ENCODE data around the gene NKX2-3.

The NKX2-3 gene

GRCh38 chr10:99558708-99559107 is 26.0 kb downstream of the NKX2-3 start:
- H3K36me3 ChIP-seq (ENCODE audit: control insufficient read depth in 5 of 5, insufficient read depth in 5 of 5, low read length in 5 of 5), result no peaks in the 10 kb centered on the region
- no peaks in the 10 kb centered on the region for H3K9me3 ChIP-seq (ENCODE audit: control insufficient read depth in 5 of 5, low read length in 5 of 5)
- H3K9ac ChIP-seq (ENCODE audit: low read length in 5 of 5), result no peak overlapping the region
- no peaks in the 10 kb centered on the region for H3K4me1 ChIP-seq (ENCODE audit: control insufficient read depth in 5 of 5, insufficient read depth in 5 of 5, low read length in 5 of 5)
- peaks cover 4 to 19% (median 16%) of the 10 kb centered on the region in 5 donors for H3K27me3 ChIP-seq (ENCODE audit: control insufficient read depth in 5 of 5, insufficient read depth in 4 of 5, low read length in 5 of 5)
- H3K4me3 ChIP-seq (ENCODE audit: low read depth in 1 of 5, low read length in 5 of 5), result no peak overlapping the region
- H3K27ac ChIP-seq (ENCODE audit: low read depth, low read length), result no peak overlapping the region

- Histone ChIP-seq H3K9me3 (ENCODE audit: control insufficient read depth in 5 of 5, low read length in 5 of 5) (no peaks in the 10 kb centered on the region), H3K4me3 (ENCODE audit: low read depth in 1 of 5, low read length in 5 of 5) (no peak overlapping the region), H3K27me3 (ENCODE audit: control insufficient read depth in 5 of 5, insufficient read depth in 4 of 5, low read length in 5 of 5) (peaks cover 0 to 9% (median 3%) of the 10 kb centered on the region in 5 donors), H3K9ac (ENCODE audit: low read length in 5 of 5) (no peak overlapping the region), H3K27ac (ENCODE audit: low read depth, low read length) (no peak overlapping the region), H3K36me3 (ENCODE audit: control insufficient read depth in 5 of 5, insufficient read depth in 5 of 5, low read length in 5 of 5) (no peaks in the 10 kb centered on the region), H3K4me1 (ENCODE audit: control insufficient read depth in 5 of 5, insufficient read depth in 5 of 5, low read length in 5 of 5) (no peaks in the 10 kb centered on the region)
Measured at GRCh38 chr10:99560277-99561126, 27.8 kb downstream of the NKX2-3 start.

- Histone ChIP-seq H3K9me3 (ENCODE audit: control insufficient read depth in 5 of 5, low read length in 5 of 5) (no peaks in the 10 kb centered on the region), H3K9ac (ENCODE audit: low read length in 5 of 5) (no peak overlapping the region), H3K4me3 (ENCODE audit: low read depth in 1 of 5, low read length in 5 of 5) (no peak overlapping the region), H3K36me3 (ENCODE audit: control insufficient read depth in 5 of 5, insufficient read depth in 5 of 5, low read length in 5 of 5) (no peaks in the 10 kb centered on the region), H3K27ac (ENCODE audit: low read depth, low read length) (no peak overlapping the region), H3K4me1 (ENCODE audit: control insufficient read depth in 5 of 5, insufficient read depth in 5 of 5, low read length in 5 of 5) (no peaks in the 10 kb centered on the region), H3K27me3 (ENCODE audit: control insufficient read depth in 5 of 5, insufficient read depth in 4 of 5, low read length in 5 of 5) (peaks cover 0 to 5% (median 4%) of the 10 kb centered on the region in 5 donors)
Measured at GRCh38 chr10:99562631-99563030, 29.9 kb downstream of the NKX2-3 start.

- Histone ChIP-seq H3K27ac (ENCODE audit: low read depth, low read length) (no peak overlapping the region), H3K27me3 (ENCODE audit: control insufficient read depth in 5 of 5, insufficient read depth in 4 of 5, low read length in 5 of 5) (peaks cover 0 to 6% (median 0%) of the 10 kb centered on the region in 5 donors), H3K9ac (ENCODE audit: low read length in 5 of 5) (no peak overlapping the region), H3K9me3 (ENCODE audit: control insufficient read depth in 5 of 5, low read length in 5 of 5) (no peaks in the 10 kb centered on the region), H3K4me1 (ENCODE audit: control insufficient read depth in 5 of 5, insufficient read depth in 5 of 5, low read length in 5 of 5) (no peaks in the 10 kb centered on the region), H3K36me3 (ENCODE audit: control insufficient read depth in 5 of 5, insufficient read depth in 5 of 5, low read length in 5 of 5) (no peaks in the 10 kb centered on the region), H3K4me3 (ENCODE audit: low read depth in 1 of 5, low read length in 5 of 5) (no peak overlapping the region)
Measured at GRCh38 chr10:99564361-99564760, 31.6 kb downstream of the NKX2-3 start.

GRCh38 chr10:99565166-99565565 is 32.4 kb downstream of the NKX2-3 start:
- no peaks in the 10 kb centered on the region for H3K4me1 ChIP-seq (ENCODE audit: control insufficient read depth in 5 of 5, insufficient read depth in 5 of 5, low read length in 5 of 5)
- H3K4me3 ChIP-seq (ENCODE audit: low read depth in 1 of 5, low read length in 5 of 5), result no peak overlapping the region
- peaks cover 0 to 7% (median 0%) of the 10 kb centered on the region in 5 donors for H3K27me3 ChIP-seq (ENCODE audit: control insufficient read depth in 5 of 5, insufficient read depth in 4 of 5, low read length in 5 of 5)
- H3K9me3 ChIP-seq (ENCODE audit: control insufficient read depth in 5 of 5, low read length in 5 of 5), result no peaks in the 10 kb centered on the region
- H3K27ac ChIP-seq (ENCODE audit: low read depth, low read length), result no peak overlapping the region
- no peak overlapping the region for H3K9ac ChIP-seq (ENCODE audit: low read length in 5 of 5)
- H3K36me3 ChIP-seq (ENCODE audit: control insufficient read depth in 5 of 5, insufficient read depth in 5 of 5, low read length in 5 of 5), result no peaks in the 10 kb centered on the region

- Histone ChIP-seq H3K9ac (ENCODE audit: low read length in 5 of 5) (no peak overlapping the region), H3K9me3 (ENCODE audit: control insufficient read depth in 5 of 5, low read length in 5 of 5) (no peaks in the 10 kb centered on the region), H3K27ac (ENCODE audit: low read depth, low read length) (no peak overlapping the region), H3K27me3 (ENCODE audit: control insufficient read depth in 5 of 5, insufficient read depth in 4 of 5, low read length in 5 of 5) (peaks cover 0 to 7% (median 5%) of the 10 kb centered on the region in 5 donors), H3K36me3 (ENCODE audit: control insufficient read depth in 5 of 5, insufficient read depth in 5 of 5, low read length in 5 of 5) (no peaks in the 10 kb centered on the region), H3K4me3 (ENCODE audit: low read depth in 1 of 5, low read length in 5 of 5) (no peak overlapping the region), H3K4me1 (ENCODE audit: control insufficient read depth in 5 of 5, insufficient read depth in 5 of 5, low read length in 5 of 5) (no peaks in the 10 kb centered on the region)
Measured at GRCh38 chr10:99569253-99569939, 36.7 kb downstream of the NKX2-3 start.

GRCh38 chr10:99569961-99570360 is 37.2 kb downstream of the NKX2-3 start:
- Histone ChIP-seq H3K4me3 (ENCODE audit: low read depth in 1 of 5, low read length in 5 of 5) (no peak overlapping the region), H3K36me3 (ENCODE audit: control insufficient read depth in 5 of 5, insufficient read depth in 5 of 5, low read length in 5 of 5) (no peaks in the 10 kb centered on the region), H3K9ac (ENCODE audit: low read length in 5 of 5) (no peak overlapping the region), H3K27ac (ENCODE audit: low read depth, low read length) (no peak overlapping the region), H3K27me3 (ENCODE audit: control insufficient read depth in 5 of 5, insufficient read depth in 4 of 5, low read length in 5 of 5) (peaks cover 0 to 7% (median 5%) of the 10 kb centered on the region in 5 donors), H3K9me3 (ENCODE audit: control insufficient read depth in 5 of 5, low read length in 5 of 5) (no peaks in the 10 kb centered on the region), H3K4me1 (ENCODE audit: control insufficient read depth in 5 of 5, insufficient read depth in 5 of 5, low read length in 5 of 5) (no peaks in the 10 kb centered on the region)

GRCh38 chr10:99571816-99572215 is 39.1 kb downstream of the NKX2-3 start:
- Histone ChIP-seq H3K9ac (ENCODE audit: low read length in 5 of 5) (no peak overlapping the region), H3K4me1 (ENCODE audit: control insufficient read depth in 5 of 5, insufficient read depth in 5 of 5, low read length in 5 of 5) (no peaks in the 10 kb centered on the region), H3K9me3 (ENCODE audit: control insufficient read depth in 5 of 5, low read length in 5 of 5) (no peaks in the 10 kb centered on the region), H3K4me3 (ENCODE audit: low read depth in 1 of 5, low read length in 5 of 5) (no peak overlapping the region), H3K36me3 (ENCODE audit: control insufficient read depth in 5 of 5, insufficient read depth in 5 of 5, low read length in 5 of 5) (no peaks in the 10 kb centered on the region), H3K27ac (ENCODE audit: low read depth, low read length) (no peak overlapping the region), H3K27me3 (ENCODE audit: control insufficient read depth in 5 of 5, insufficient read depth in 4 of 5, low read length in 5 of 5) (peaks cover 0 to 7% (median 3%) of the 10 kb centered on the region in 5 donors)

GRCh38 chr10:99573790-99574189 is 41.0 kb downstream of the NKX2-3 start:
- Histone ChIP-seq H3K4me1 (ENCODE audit: control insufficient read depth in 5 of 5, insufficient read depth in 5 of 5, low read length in 5 of 5) (no peaks in the 10 kb centered on the region), H3K27me3 (ENCODE audit: control insufficient read depth in 5 of 5, insufficient read depth in 4 of 5, low read length in 5 of 5) (peaks cover 0 to 7% (median 3%) of the 10 kb centered on the region in 5 donors), H3K4me3 (ENCODE audit: low read depth in 1 of 5, low read length in 5 of 5) (no peak overlapping the region), H3K27ac (ENCODE audit: low read depth, low read length) (no peak overlapping the region), H3K9ac (ENCODE audit: low read length in 5 of 5) (no peak overlapping the region), H3K9me3 (ENCODE audit: control insufficient read depth in 5 of 5, low read length in 5 of 5) (no peaks in the 10 kb centered on the region), H3K36me3 (ENCODE audit: control insufficient read depth in 5 of 5, insufficient read depth in 5 of 5, low read length in 5 of 5) (no peaks in the 10 kb centered on the region)

GRCh38 chr10:99579971-99580370 is 47.2 kb downstream of the NKX2-3 start:
- H3K9ac ChIP-seq (ENCODE audit: low read length in 5 of 5), result no peak overlapping the region
- H3K4me1 ChIP-seq (ENCODE audit: control insufficient read depth in 5 of 5, insufficient read depth in 5 of 5, low read length in 5 of 5), result no peaks in the 10 kb centered on the region
- peaks cover 0 to 8% (median 3%) of the 10 kb centered on the region in 5 donors for H3K27me3 ChIP-seq (ENCODE audit: control insufficient read depth in 5 of 5, insufficient read depth in 4 of 5, low read length in 5 of 5)
- no peak overlapping the region for H3K27ac ChIP-seq (ENCODE audit: low read depth, low read length)
- H3K36me3 ChIP-seq (ENCODE audit: control insufficient read depth in 5 of 5, insufficient read depth in 5 of 5, low read length in 5 of 5), result no peaks in the 10 kb centered on the region
- H3K4me3 ChIP-seq (ENCODE audit: low read depth in 1 of 5, low read length in 5 of 5), result no peak overlapping the region
- H3K9me3 ChIP-seq (ENCODE audit: control insufficient read depth in 5 of 5, low read length in 5 of 5), result no peaks in the 10 kb centered on the region
